HG02852 (cell line): ENCODE data around the gene SFXN3.

Experiments
- ATAC-seq: cut with Tn5 transposase; IDR thresholded peaks from one replicate; pipeline ENCODE4 v1.9.1; 2021; ENCODE audit warnings: mild to moderate bottlenecking, moderate library complexity; ENCODE audit not compliant: unreplicated experiment

The SFXN3 gene

GRCh38 chr10:101035916-101036702 is 5.1 kb downstream of the SFXN3 start:
- ATAC-seq, result no peak

DNA sequence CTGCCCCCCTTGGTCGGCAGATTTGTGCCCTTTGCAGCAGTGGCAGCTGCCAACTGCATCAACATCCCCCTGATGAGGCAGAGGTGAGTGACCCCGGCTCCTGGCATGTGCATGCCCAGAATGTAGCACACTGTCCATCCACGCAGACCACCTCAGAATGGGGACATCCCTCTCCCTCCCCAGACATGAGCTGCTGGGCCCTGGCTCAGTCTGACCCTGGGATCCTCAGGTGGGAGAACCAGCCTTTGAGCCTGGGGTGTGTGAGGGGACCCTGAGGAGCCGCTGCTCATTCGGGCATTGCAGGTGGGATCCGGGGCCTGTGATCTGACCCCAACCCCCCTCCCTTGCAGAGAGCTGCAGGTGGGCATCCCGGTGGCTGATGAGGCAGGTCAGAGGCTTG is 5.7 kb downstream of the SFXN3 start:
- no peak for ATAC-seq

DNA sequence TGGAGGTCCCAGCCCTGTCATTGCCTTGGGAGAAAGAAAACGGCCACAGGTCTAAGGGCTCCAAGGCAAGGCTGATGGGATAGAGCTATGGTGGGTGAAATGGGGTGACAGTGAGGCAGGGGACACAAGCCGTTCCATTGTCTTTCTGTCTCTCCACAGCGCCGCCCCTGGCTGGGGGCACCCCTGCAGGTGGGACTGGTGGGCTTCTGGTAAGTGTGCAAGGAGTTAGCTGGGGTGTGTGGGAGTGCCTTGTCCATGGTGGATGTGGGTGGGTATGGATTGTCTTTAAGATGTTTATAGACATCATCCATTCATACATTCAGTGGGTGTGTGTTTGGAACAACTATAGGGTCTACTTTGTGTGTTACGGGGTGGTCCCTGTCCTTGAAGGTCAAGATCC is 7.5 kb downstream of the SFXN3 start:
- ATAC-seq, result no peak

- ATAC-seq, result no peak
Measured at GRCh38 chr10:101040061-101040460, 9.0 kb downstream of the SFXN3 start.

- no peak for ATAC-seq
Measured at GRCh38 chr10:101040851-101041250, 9.8 kb downstream of the SFXN3 start.

DNA sequence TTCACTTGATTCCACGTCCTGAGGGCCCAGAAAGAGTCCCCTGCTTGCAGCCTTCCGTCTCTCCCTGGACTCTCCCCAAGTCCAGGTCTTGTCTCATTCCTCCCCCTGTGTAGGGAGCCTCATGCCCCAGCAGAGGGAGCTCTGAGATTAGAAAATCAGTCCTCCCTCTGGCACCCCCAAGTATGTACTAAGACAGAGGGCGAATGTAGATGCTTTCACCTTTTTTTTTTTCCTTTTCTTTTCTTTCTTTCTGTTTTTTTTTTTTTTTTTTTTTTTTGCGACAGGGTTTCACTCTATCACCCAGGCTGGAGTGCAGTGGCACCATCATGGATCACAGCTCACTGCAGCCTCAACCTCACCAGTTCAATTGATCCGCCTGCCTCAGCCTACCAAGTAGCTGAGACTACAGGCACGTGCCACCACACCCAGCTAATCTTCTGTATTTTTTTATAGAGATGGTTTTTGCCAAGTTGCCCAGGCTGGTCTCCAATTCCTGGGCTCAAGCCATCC is 10.3 kb downstream of the SFXN3 start:
- peak; percentile 65 for ATAC-seq

- ATAC-seq, result no peak
Measured at GRCh38 chr10:101042118-101042517, 11.1 kb downstream of the SFXN3 start.

- peak; percentile 96 for ATAC-seq
Measured at GRCh38 chr10:101042667-101043362, 11.8 kb downstream of the SFXN3 start.

- ATAC-seq, result no peak
Measured at GRCh38 chr10:101043363-101043707, 12.3 kb downstream of the SFXN3 start.

DNA sequence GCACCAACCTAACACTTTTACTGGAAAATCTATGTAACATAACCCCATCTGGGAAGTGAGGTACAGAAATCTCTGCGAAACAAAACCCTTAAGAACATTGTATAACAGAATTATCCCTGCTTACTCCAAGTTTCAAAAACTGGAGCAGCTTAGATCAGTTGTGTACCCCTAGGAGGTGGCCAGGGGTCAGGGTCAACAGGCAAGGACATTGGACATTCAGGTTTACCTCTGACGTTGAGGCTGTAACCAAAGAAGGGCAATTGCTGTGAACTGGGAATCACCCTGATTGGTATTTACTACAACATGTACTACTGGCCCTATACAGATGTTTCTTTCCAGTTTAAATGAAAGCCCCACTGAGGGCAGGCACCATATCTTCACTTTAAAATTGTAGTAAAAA is 13.1 kb downstream of the SFXN3 start:
- ATAC-seq, result no peak

- ATAC-seq, result no peak
Measured at GRCh38 chr10:101046332-101047238, 15.6 kb downstream of the SFXN3 start.

GRCh38 chr10:101047268-101047667 is 16.2 kb downstream of the SFXN3 start:
- no peak for ATAC-seq

DNA sequence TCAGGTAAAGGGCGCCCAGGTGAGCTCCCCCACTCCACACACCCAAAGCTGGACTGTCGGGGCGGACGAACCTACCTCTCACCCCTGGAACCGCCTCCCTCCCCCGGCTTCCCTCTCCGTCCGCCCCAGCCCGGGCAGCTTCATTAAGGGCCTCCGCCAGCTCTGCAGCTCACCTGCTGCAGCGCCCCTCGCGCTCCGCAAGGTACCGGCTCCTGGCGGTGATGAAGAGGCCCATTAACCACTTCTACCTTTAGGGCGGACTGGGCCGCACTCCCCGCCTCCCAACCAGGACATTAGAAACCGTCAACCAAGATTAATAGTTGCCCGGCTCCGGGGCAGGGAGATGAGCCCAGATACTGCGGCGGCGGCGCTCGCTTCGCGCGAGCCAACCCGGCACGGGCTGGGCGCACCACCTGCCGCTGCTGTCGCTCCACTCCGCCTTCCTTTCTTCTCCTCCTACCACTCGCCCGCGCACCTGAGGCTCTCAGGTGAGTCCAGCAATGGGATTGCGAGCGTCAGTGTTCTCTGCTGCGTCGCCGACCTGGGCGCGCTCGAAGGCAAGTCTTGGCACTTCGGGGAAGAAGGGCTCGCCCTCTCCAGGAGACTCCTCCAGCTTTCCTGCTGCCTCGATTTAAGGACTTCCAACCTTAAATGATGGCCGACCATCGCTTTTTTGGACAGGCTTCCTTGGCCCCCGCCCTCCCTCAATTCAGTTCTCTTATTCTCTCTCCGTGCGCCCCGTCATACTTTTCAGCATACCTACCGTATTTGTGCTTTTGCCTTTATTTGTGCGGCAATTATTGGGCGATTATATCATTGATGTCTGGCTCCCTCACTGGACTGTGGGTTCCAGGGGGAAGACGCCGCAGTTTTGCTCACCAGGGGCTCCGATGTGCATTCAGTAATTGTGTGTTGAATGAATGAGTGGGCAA is 17.2 kb downstream of the SFXN3 start:
- ATAC-seq, result no peak

DNA sequence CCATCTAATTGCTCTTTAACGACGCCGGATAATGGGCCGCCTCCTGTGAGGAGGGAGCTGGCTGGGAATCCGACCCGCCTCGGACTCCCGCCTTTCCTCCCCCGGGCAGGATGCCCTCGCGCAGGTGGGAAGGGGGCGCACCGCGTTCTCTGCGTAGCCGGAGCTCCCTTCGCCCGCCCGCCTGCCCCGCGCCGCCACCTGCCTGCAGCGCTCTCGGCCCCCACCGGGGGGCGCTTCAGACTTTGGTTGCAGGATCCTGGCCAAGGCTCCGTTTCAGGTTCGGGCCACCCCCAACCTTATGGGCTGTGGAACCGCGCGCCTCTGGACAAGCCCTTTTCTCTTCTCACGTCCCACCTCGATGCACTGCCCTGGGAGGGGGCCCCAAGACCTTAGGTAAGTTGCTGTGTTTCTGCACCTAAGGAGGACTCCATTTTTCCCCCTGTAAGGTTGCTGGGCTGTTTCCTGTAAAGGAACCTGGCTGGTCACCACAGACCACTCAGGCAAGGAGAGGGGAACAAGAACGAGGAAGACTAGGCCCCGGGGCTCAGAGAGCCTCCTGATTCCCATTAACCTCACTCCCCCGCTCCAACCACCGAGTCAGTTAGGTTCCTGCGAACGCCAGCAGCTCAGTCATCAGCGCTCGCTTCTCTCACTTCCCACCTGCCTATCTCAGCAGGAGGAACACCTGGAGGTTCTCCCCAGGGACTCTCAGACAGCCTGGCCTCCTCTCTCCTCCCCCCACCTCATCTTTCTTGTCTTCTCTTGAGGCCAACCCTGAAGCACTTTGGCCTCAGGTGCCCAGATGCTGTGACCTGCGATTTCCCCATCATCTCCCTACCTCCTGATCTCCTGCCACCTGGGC is 19.4 kb downstream of the SFXN3 start:
- ATAC-seq, result no peak

GRCh38 chr10:101052285-101052684 is 21.3 kb downstream of the SFXN3 start:
- ATAC-seq, result no peak

DNA sequence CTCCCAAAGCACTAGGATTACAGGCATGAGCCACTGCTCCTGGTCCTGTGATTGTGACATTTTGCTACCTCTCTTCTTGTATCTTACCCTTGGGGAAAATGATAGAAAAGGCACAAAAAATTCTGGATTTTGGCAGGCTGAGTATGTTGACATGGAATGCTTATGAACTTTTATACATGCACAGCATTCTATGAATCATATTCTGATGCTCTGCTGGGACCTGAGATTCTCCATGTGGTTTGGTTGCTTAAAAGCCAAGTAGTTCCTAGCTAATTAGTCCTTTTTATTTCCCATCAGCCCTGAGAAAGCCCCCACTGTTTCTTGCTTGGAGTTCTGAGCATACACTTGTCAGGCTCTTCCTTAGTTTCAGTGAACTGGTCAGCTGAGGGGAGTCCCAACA is 22.5 kb downstream of the SFXN3 start:
- ATAC-seq, result no peak

DNA sequence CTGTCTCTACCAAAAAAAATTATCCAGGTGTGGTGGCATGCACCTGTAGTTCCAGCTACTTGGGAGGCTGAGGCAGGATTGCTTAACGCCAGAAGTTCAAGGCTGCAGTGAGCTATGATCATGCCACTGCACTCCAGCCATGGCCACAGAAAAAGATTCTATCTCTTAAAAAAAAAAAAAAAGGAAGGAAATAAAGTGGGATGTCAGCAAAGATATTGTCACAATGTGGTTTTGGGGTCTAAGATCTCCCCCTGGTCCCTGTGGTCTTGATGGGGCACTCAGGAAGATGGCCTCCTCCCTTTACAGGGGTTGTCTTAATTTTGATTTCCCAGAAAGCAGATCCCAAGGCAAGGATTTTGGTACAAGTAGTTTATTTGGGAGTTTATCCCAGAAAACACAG is 23.3 kb downstream of the SFXN3 start:
- no peak for ATAC-seq

GRCh38 chr10:101054876-101055275 is 23.8 kb downstream of the SFXN3 start:
- no peak for ATAC-seq

- ATAC-seq, result no peak
Measured at GRCh38 chr10:101055411-101055810, 24.4 kb downstream of the SFXN3 start.
